ENCODE results near the gene ZSCAN23. TPM values are rescaled to one million over a fixed set of nuclear protein-coding genes. Genes with fewer than 3 reads are reported as not detected.

Gene ZSCAN23
- total RNA-seq (ENCODE audit: low replicate concordance) = 20.4 and 21.3 TPM in 2 replicates

- H3K27me3 ChIP-seq = no peaks in the 10 kb centered on the region
- peaks cover 4% of the 10 kb centered on the region for H4K20me1 ChIP-seq (ENCODE audit: low read depth)
- no peaks in the 10 kb centered on the region for H3K36me3 Mint-ChIP-seq
- H3F3A ChIP-seq (ENCODE audit: low read depth) = peaks cover 23% of the 10 kb centered on the region
- peak within 1 kb of the TSS; percentile 58 for H3K27ac ChIP-seq
- H3K27ac Mint-ChIP-seq = peak within 1 kb of the TSS; percentile 99
- H3K4me3 ChIP-seq = peak within 1 kb of the TSS; percentile 93
- peak; percentile 89 for DNase-seq (ENCODE audit: low spot score)
- H3K4me3 Mint-ChIP-seq = peak within 1 kb of the TSS; percentile 100
- no peaks in the 10 kb centered on the region for H3K9me3 ChIP-seq (ENCODE audit: low read depth)
- H3K4me2 ChIP-seq = peak within 1 kb of the TSS; percentile 93
- H2AFZ ChIP-seq (replicated peaks) = peak within 1 kb of the TSS; percentile 75
- H3K4me1 Mint-ChIP-seq = peaks cover 18% of the 10 kb centered on the region
- H3K27me3 Mint-ChIP-seq (ENCODE audit: insufficient read depth, low read depth) = peaks cover 6% of the 10 kb centered on the region
- H3K9ac ChIP-seq = peak within 1 kb of the TSS; percentile 74
- peaks cover 2% of the 10 kb centered on the region for H3K9me3 Mint-ChIP-seq
- peaks cover 41% of the 10 kb centered on the region for H3K79me2 ChIP-seq (ENCODE audit: low read depth)
- no peaks in the 10 kb centered on the region for H3K36me3 ChIP-seq
- H3K4me1 ChIP-seq = peaks cover 14% of the 10 kb centered on the region
- TF ChIP-seq EZH2phosphoT487 (IDR thresholded peaks at IDR 0.05) = no peak
These were observed at the start of gene ZSCAN23 for GRCh38 chr6:28443112-28443773. Gene ZSCAN23 (minus strand): TSS chr6:28443491. CDS start chr6:28436266, 7,225 bp downstream.

DNA sequence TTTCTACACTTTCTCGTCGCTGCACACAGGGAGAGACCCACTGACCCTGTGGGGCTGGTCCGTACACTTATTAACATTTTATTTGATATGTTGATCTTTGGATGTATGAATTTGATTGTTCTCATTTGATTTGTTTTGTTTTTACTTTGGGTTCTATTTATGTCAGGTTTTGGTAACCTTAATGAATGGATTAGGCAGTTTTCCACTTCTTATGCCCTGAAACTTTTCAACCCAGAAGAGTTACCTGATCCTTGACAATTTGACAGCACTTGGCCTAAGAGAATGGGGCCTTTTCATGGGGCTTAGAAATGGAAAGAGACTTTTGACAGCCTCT lies 48.7 kb upstream of the ZSCAN23 start:
- Histone ChIP-seq H3K9ac (no peak overlapping the region), H3K36me3 (no peaks in the 10 kb centered on the region), H3K4me2 (no peak overlapping the region), H4K20me1 (ENCODE audit: low read depth) (no peaks in the 10 kb centered on the region), H3K9me3 (ENCODE audit: low read depth) (no peaks in the 10 kb centered on the region), H3K79me2 (ENCODE audit: low read depth) (no peaks in the 10 kb centered on the region), H2AFZ (replicated peaks) (no peak overlapping the region), H3K4me3 (no peak overlapping the region), H3K27ac (no peak overlapping the region), H3F3A (ENCODE audit: low read depth) (peaks cover 7% of the 10 kb centered on the region), H3K27me3 (no peaks in the 10 kb centered on the region), H3K4me1 (peaks cover 4% of the 10 kb centered on the region)
- DNase-seq (ENCODE audit: low spot score) = no peak
- Mint-ChIP-seq H3K4me3 (peak overlapping the region; percentile 57), H3K27me3 (ENCODE audit: insufficient read depth, low read depth) (peaks cover 5% of the 10 kb centered on the region), H3K4me1 (peaks cover 32% of the 10 kb centered on the region), H3K9me3 (no peaks in the 10 kb centered on the region), H3K36me3 (no peaks in the 10 kb centered on the region), H3K27ac (no peak overlapping the region)
- no peak for TF ChIP-seq EZH2 (IDR thresholded peaks at IDR 0.05)
- TF ChIP-seq, protein P1, sequence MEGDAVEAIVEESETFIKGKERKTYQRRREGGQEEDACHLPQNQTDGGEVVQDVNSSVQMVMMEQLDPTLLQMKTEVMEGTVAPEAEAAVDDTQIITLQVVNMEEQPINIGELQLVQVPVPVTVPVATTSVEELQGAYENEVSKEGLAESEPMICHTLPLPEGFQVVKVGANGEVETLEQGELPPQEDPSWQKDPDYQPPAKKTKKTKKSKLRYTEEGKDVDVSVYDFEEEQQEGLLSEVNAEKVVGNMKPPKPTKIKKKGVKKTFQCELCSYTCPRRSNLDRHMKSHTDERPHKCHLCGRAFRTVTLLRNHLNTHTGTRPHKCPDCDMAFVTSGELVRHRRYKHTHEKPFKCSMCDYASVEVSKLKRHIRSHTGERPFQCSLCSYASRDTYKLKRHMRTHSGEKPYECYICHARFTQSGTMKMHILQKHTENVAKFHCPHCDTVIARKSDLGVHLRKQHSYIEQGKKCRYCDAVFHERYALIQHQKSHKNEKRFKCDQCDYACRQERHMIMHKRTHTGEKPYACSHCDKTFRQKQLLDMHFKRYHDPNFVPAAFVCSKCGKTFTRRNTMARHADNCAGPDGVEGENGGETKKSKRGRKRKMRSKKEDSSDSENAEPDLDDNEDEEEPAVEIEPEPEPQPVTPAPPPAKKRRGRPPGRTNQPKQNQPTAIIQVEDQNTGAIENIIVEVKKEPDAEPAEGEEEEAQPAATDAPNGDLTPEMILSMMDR (IDR thresholded peaks at IDR 0.05) = no peak
- TF ChIP-seq EZH2phosphoT487 (IDR thresholded peaks at IDR 0.05) = no peak

DNA sequence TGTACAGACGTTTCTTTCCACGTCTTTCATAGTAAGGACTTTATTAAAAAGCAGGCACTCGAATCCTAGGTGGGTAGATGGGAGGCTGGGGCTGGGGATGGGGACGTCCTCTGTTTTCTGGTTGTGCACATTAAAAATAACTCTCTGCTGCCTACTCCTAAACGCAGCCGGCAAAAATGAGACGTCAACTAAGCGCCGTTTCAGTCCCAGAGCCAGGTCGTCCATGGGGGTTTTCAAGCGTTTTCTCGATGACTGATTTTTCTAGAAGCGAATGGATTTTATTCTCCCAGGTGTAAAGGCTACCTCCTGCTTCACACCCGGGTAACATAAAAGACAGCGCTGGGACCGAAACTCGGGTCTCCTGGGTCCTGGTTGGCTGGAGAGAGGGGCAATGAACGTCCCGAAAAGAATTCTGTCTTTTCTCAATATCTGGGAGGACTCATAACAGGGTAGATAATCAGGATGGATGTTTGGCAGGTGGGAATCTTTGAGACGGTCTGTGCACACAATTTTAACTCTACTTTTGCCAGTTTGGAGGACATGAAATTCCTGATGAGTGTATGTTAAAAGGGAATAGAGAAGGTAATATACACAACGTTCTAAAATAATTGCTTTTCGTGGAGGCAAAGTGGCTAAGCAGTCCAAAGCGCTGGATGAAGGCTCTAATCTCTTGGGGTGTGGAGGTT lies 47.1 kb upstream of the ZSCAN23 start:
- H3K4me1 ChIP-seq = peaks cover 4% of the 10 kb centered on the region
- H3K27ac ChIP-seq = no peak overlapping the region
- H3K9me3 Mint-ChIP-seq = no peaks in the 10 kb centered on the region
- H3K36me3 ChIP-seq = no peaks in the 10 kb centered on the region
- DNase-seq (ENCODE audit: low spot score) = peak; percentile 26
- H3K4me3 ChIP-seq = peak overlapping the region; percentile 65
- no peaks in the 10 kb centered on the region for H3K36me3 Mint-ChIP-seq
- peaks cover 7% of the 10 kb centered on the region for H3F3A ChIP-seq (ENCODE audit: low read depth)
- H2AFZ ChIP-seq (replicated peaks) = peak overlapping the region; percentile 71
- TF ChIP-seq EZH2phosphoT487 (IDR thresholded peaks at IDR 0.05) (no peak), EZH2 (IDR thresholded peaks at IDR 0.05) (no peak)
- TF ChIP-seq, protein P1 (IDR thresholded peaks at IDR 0.05) = no peak
- peaks cover 6% of the 10 kb centered on the region for H3K27me3 Mint-ChIP-seq (ENCODE audit: insufficient read depth, low read depth)
- H3K27ac Mint-ChIP-seq = peak overlapping the region; percentile 81
- peak overlapping the region; percentile 83 for H3K4me2 ChIP-seq
- H3K27me3 ChIP-seq = no peaks in the 10 kb centered on the region
- peaks cover 29% of the 10 kb centered on the region for H3K4me1 Mint-ChIP-seq
- H3K79me2 ChIP-seq (ENCODE audit: low read depth) = no peaks in the 10 kb centered on the region
- H3K4me3 Mint-ChIP-seq = peak overlapping the region; percentile 87
- no peaks in the 10 kb centered on the region for H3K9me3 ChIP-seq (ENCODE audit: low read depth)
- no peaks in the 10 kb centered on the region for H4K20me1 ChIP-seq (ENCODE audit: low read depth)
- H3K9ac ChIP-seq = peak overlapping the region; percentile 33

All from neural progenitor cell (in vitro differentiated cells).